Measurements from ENCODE around the gene FAM193A. TPM values are rescaled to one million over a fixed set of nuclear protein-coding genes. Genes with fewer than 3 reads are reported as not detected.

The FAM193A gene
- total and polyA plus RNA-seq, 12 donors, result 7.5 to 20.6 (median 15.9) TPM

- no peak overlapping the region for H3K4me3 ChIP-seq
- no peaks in the 10 kb centered on the region for H3K27me3 ChIP-seq
- peaks cover 2 to 52% (median 33%) of the 10 kb centered on the region in 9 donors for H3K4me1 ChIP-seq
- DNase-seq (no peak), ATAC-seq (no peak)
- no peak overlapping the region for H3K27ac ChIP-seq
- WGBS, 2 donors, result 86 to 92% methylated on average over 4 of the region's 4 CpGs
- H3K36me3 ChIP-seq, result peaks cover 0 to 26% (median 0%) of the 10 kb centered on the region in 9 donors
- no peaks in the 10 kb centered on the region for H3K9me3 ChIP-seq
- intact Hi-C loops (cut with DNase I), result no loop called here
- no peak for TF ChIP-seq CTCF (IDR thresholded peaks at IDR 0.05)
These were observed 68.2 kb downstream of the FAM193A start for GRCh38 chr4:2604614-2605013.

- WGBS, 2 donors, result 73 to 76% methylated on average over 9 of the region's 9 CpGs
- ATAC-seq, result peak in 2 of 8 donors; percentile 34 to 48
- TF ChIP-seq CTCF (IDR thresholded peaks at IDR 0.05), result no peak
These were observed 70.6 kb downstream of the FAM193A start for GRCh38 chr4:2606960-2607506.

GRCh38 chr4:2607822-2608221, 71.4 kb downstream of the FAM193A start:
- Histone ChIP-seq H3K36me3 (peaks cover 0 to 8% (median 0%) of the 10 kb centered on the region in 9 donors), H3K9me3 (no peaks in the 10 kb centered on the region), H3K27me3 (no peaks in the 10 kb centered on the region), H3K27ac (no peak overlapping the region), H3K4me3 (no peak overlapping the region), H3K4me1 (peaks cover 2 to 41% (median 24%) of the 10 kb centered on the region in 9 donors)
- DNase-seq, result no peak
- WGBS, 2 donors, result 84 to 91% methylated on average over 10 of the region's 10 CpGs
- ATAC-seq, result peak in 2 of 8 donors; percentile 24 to 46
- no peak for TF ChIP-seq CTCF (IDR thresholded peaks at IDR 0.05)
- intact Hi-C loops (cut with DNase I), result no loop called here

More at GRCh38 chr4:2606960-2607506, 70.6 kb downstream of the FAM193A start:
- no peaks in the 10 kb centered on the region for H3K27me3 ChIP-seq
- H3K27ac ChIP-seq, result no peak overlapping the region
- H3K4me3 ChIP-seq, result no peak overlapping the region
- peaks cover 2 to 41% (median 24%) of the 10 kb centered on the region in 9 donors for H3K4me1 ChIP-seq
- H3K9me3 ChIP-seq, result no peaks in the 10 kb centered on the region
- intact Hi-C loops (cut with DNase I), result no loop called here
- no peak for DNase-seq
- H3K36me3 ChIP-seq, result peaks cover 0 to 12% (median 0%) of the 10 kb centered on the region in 9 donors

- no peak for TF ChIP-seq CTCF (IDR thresholded peaks at IDR 0.05)
- WGBS, 2 donors, result 69 to 77% methylated on average over 7 of the region's 7 CpGs
- H3K27me3 ChIP-seq, result no peaks in the 10 kb centered on the region
These were observed 71.8 kb downstream of the FAM193A start for GRCh38 chr4:2608291-2608690.

More at GRCh38 chr4:2608291-2608690, 71.8 kb downstream of the FAM193A start:
- no peak overlapping the region for H3K4me3 ChIP-seq
- ATAC-seq (peak in 5 of 8 donors; percentile 44 to 70 (median 52)), DNase-seq (no peak)
- H3K36me3 ChIP-seq, result peaks cover 0 to 8% (median 0%) of the 10 kb centered on the region in 9 donors
- H3K9me3 ChIP-seq, result no peaks in the 10 kb centered on the region
- peaks cover 2 to 41% (median 24%) of the 10 kb centered on the region in 9 donors for H3K4me1 ChIP-seq
- H3K27ac ChIP-seq, result no peak overlapping the region
- intact Hi-C loops (cut with DNase I), result no loop called here

Data from heart right ventricle (tissue), 16 donors.